Measurements from ENCODE around the gene APOLD1.
A peak's percentile ranks its signal among the peaks of the same experiment; 100 is the strongest.
"Not testable (repeated sequence)": the region's sequence is repeated elsewhere in the genome, so short reads cannot be mapped to it uniquely, and the experiment has no call there.

The APOLD1 gene, protein sequence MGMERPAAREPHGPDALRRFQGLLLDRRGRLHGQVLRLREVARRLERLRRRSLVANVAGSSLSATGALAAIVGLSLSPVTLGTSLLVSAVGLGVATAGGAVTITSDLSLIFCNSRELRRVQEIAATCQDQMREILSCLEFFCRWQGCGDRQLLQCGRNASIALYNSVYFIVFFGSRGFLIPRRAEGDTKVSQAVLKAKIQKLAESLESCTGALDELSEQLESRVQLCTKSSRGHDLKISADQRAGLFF

DNA sequence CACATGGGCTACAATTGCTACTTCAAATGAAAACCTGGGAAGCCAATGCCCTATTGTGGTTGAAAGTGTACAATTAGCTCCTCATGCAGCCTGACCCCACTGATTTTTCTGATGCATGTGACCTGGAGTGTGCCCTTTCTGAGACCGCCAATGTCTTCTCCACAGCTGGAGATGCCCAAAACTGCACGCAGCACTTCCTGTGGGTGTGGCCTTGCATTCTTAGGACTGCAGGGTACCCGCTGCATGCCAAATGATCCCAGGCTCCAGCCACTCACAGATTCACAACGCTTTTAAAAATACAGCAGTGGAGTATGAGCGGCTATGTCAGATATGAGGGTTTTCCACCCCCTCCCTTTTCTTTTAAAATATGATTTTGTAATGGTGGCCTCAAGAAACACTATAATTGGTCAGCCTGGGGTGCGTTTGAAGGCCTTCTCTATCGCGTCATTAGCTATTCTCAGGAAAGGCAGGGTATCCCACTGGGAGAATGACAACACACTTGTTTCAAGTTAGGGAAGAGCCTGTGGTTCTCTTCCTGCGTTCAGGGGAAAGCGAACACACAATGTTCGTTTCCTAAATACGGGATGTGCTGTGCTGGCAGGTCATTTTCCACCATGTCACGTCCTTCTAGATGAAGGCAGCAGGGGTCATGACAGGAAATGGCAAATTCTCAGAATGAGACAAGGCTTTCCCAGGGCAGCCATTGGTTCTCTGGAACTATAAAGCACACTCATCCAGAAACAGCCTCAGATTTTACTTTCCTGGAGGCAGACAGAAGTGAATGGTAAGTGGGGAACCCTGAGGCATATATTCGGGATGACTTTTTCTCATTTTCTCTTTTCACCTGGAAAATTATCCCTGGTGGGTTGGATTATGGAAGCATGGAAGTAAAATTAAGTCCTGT lies at the start of gene APOLD1:
Gene APOLD1, plus strand, starts transcription at position 749 of the 904 bp plus-strand sequence. Its CDS starts 33 bp downstream, at position 782.
- DNase-seq (ENCODE audit: low spot score): peak; percentile 92

DNA sequence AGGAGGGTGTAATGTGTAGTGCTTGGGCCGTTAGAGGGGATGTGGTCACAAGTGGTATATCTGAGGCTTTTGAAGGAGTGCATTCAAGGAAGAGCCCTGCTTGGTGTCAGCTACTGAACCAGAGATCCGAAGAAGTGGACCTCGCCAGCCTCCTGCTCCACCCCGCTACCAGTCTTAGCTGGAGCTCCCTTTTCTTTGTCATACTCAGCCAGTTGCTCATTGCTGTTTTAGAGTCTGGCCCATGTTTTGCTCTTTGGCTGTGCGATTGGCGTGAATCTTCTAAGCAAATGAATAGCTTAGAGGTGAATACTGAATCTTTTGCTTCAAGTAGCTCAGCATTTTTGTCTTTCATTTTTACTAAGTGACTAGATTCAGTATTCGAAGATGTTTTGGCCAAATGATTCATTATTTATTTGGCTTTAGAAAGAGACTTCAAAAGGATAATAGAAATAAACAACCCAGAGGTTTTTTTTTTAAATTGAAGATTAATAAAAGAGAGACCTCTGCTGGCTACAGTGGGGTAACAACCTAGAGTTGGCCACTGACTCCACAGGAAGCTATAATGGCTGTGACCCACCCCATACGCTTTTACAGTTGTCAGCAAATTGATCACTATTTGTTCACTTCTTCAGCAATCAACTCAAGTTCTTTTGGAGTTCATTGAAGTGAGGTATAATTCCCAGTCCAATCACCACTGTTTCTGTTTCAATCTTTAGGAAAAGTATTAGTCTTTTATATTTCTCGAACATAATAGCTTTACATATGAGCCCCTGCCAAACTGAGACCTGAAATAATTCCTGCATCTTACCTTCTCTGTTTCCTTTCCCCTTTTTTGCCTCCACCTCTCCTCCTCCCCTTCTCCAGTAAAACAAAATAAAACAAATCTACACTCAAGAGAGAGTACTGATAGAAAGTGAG lies 48.4 kb upstream of the APOLD1 start:
- peak; percentile 57 for DNase-seq (ENCODE audit: low spot score)

DNA sequence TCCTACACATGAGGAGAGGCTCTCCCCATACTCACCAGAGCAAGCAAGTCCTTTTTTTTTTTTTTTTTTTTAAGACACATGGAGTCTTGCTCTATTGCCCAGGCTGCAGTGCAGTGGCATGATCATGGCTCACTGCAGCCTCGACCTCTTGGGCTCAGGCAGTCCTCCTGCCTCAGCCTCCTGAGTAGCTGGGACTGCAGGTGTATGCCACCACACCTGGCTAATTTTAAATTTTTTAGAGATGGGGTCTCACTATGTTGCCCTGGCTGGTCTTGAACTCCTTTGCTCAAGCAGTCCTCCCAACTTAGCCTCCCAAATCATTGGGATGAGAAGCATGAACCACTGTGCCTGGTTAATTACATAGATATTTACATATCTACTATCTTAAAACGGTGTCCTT lies 47.3 kb upstream of the APOLD1 start:
- DNase-seq (ENCODE audit: low spot score): not testable (repeated sequence)

DNA sequence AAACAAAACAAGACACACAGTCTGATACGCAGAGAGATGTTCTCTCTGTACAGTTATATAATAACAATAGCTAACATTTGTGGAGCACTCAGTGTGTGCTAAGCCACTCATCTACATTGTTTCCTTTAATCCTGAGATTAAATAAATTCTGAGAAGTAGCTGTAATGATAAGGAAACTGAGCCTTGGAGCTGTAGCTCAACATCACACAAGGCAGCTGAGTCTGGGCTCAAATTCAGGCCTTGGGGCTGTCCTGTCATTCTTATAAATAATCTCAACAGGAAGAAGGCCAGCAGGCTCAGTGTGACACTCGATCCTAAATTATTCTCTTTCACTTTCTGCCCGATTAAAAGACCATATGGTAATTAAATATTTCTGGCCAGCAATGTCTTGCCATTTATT lies 43.8 kb upstream of the APOLD1 start:
- no peak for DNase-seq (ENCODE audit: low spot score)

DNA sequence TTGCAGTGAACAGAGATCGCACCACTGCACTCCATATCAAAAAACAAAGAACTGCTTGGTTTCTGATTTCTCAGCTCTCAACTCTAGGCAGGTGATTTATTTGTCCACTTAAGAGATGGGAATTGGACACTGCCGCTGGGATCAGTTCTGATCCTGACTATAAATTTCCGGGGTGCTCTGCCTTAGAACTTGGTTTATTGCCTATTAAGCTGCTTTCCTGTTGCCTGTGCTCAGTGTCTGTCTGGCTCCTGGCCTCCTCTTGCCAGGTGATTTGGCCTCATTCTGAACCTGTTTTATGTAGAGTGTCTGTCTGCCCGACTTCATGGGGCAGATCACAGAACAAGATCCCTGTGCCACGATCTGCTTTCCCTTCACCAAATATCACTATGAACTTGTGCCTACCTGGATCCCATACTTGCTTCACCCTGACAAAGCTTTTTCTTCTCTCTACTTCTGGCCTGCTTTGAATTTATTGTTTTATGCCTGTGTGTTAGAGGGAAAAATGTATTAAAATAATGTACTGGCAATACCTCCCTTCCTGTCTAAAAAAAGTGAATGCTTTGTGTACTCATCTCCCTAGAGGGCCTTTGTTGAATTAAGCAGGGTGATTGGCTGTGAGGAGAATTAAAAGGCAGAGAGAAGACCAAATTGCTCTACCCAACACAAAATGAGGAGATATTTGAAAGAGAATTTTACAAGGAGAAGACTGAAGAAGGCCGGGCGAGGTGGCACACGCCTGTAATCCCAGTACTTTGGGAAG lies 40.7 kb upstream of the APOLD1 start:
- no peak for DNase-seq (ENCODE audit: low spot score)

DNA sequence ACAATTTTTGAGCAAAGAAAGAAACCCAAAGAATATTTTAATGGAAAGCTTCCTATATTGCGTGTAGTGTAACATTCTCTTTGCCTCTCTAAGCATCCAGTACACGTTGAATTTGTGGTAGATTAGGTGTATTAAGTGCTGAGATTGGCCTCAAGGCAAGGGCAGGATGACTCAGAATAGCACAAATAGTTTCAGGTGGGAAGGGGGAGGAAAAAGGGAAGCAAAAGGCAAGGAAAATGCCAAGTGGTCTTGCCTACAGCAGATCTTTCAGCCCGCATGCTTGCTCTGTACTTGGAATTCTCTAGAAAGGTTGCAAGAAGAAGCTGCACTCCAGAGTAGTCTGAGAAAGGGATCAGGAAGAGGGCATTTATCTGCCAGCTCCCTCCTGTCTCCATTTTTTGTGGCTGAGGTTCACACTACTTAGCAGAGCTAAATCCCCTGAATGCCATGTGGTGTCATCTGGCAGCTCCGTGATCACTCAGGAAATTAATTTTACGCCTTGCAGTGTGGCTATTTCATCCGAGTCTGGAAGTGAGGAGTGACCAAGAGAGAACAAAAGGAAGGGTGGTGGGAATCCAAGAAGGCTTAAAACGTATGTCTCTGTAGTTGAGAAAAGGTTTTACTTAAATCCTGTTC lies 39.8 kb upstream of the APOLD1 start:
- no peak for DNase-seq (ENCODE audit: low spot score)

DNA sequence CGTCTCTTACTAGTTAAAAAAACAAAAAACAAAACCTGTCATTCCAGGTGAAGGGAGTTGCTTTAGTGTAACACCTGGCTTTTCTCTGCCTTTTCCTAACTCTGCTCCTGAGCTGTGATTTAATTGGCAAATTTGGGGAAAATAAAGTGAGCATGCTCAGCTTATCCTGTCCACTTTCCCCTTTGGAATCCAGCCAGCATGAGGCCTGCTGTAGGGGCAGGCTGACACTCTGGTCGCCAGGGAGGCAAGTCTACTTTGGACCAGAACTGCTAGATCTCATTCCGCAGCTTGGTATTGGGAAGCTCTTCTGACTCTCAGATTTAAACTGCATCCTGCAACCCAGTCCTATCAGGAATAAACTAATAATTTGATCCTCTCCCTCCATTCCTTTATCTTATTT lies 38.2 kb upstream of the APOLD1 start:
- no peak for DNase-seq (ENCODE audit: low spot score)

DNA sequence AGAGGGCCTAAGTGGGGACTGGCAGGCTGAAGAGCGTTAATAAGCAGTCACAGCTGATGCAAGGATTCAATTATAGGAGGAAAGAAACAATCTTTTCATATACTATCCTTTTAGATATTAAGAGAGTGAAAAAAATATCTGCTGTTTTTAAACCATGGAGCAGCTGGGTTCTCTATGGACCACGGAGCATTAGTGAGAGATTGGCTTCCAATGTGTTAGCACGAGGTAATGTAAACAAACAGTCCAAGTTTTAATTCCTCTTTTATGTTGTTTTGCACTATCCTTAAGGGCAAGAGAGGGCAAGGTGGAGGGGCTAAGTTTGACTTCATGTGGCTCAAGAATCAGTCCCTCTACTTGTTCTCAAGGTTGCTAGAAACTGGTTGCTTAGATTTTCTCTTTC lies 37.4 kb upstream of the APOLD1 start:
- DNase-seq (ENCODE audit: low spot score): no peak

DNA sequence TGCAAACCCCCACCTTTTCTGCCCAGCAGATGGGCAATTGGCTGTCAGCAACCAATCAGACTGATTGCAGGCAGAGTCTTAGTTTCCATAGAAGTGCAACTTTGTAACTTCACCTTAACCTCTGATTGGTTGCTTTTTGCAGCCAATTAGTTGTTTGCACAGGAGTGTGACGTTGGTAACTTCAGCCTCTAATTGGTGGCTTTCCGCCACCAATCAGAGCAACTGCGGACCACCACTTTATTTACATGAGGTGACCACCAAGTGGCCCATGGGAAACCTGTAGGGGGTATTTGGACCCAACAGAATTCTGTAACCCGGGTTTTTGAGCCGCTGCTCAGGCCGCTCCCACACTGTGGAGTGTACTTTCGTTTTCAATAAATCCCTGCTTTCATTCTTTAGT lies 36.0 kb upstream of the APOLD1 start:
- no peak for DNase-seq (ENCODE audit: low spot score)

DNA sequence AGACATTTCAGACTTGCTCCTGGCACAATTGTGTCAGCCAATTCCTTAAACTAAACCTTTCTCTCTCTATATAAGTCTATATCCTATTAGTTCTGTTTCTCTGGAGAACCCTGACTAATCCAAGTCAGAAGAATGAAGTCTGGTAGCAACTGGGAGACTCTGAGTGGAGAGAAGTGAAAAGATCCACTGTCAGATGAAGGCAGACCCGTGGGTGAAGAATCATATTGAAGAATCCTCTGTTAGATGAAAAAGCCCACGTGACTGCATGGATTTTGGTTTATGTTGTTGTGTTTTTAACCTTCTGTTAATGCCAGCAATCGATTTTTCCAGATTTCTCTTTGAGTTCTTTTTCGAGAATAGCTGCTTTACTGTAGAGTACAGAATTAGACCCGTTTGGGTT lies 29.5 kb upstream of the APOLD1 start:
- no peak for DNase-seq (ENCODE audit: low spot score)

DNA sequence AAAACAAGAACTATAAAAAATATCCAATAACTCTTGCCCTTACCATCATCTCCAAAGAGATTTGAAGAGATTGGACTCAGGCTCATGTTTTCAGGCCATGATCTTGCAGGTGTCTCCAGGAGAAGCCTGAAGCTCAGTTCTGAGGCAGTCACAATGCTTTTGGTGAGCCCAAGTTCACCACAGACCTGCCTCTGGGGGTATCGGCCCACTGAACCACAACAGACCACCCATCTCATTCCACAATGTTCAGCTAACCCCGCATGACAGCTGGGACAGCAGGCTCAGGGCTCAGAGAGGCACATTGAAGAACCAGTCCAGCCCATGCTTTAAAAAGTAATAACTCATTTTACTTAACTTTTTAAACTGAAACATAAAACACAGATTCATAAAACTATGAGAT lies 28.3 kb upstream of the APOLD1 start:
- no peak for DNase-seq (ENCODE audit: low spot score)

DNA sequence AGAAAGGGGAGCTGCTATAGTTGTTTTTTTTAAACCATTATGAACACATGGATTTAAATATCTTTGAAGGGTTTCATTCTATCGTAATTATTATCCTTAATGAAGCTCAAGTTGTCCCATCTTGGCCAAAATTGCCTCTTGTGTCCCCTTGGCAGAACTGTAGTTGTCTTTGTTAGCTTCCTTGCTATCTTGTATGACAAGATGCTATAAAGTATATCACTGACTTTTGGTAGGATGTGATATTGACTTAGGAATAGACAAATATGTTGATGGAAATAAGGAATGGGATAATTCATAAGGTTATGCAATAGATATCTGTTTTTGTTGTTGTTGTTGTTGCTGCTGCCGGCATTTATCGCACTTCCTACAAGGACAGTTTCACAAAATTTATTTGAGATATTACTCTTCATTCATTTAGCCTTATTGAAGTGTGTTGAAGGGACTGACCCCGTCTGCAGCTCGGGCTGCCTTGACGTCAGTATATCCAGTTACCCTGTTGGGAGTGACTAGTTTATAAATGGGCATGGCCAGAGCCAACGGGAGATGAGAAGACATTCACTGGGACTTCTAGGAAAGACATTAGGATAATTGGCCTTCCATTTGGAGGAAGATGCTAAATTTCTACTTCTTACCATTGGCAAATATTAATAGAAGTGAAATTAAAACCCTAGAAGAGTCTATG lies 26.1 kb upstream of the APOLD1 start:
- no peak for DNase-seq (ENCODE audit: low spot score)

DNA sequence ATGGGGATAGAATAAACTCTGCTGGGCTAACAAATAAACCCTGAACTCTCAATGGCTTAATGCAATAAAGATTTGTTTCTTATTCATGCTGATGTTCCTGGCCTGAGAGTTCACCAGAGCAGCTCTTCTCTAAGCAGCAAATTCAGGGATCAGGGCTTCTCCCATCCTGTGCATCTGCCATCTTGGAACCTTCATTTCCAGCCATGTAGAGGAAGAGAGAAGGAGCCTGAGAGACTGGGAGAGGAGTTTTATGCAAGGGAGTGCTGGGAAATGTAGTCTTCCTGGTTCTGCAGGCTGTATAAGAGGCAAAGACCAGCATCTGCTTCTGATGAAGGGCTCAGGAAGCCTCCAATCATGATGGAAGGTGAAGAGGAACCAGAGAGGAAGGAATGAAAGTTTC lies 20.6 kb upstream of the APOLD1 start:
- no peak for DNase-seq (ENCODE audit: low spot score)

DNA sequence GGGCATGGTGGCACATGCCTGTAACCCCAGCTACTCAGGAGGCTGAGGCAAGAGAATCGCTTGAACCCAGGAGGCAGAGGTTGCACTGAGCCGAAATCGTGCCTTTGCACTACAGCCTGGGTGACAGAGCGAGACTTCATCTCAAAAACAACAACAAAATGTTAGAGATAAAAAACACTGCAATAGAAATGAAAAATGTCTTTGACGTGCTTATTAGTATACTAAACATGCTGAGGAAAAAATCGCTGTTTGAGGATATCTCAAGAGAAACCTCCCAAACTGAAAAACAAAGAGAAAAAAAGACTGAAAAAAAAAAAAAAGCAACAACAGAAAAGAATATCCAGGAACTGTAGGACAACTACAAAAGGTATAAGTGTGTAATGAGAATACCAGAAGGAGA lies 15.2 kb upstream of the APOLD1 start:
- no peak for DNase-seq (ENCODE audit: low spot score)

DNA sequence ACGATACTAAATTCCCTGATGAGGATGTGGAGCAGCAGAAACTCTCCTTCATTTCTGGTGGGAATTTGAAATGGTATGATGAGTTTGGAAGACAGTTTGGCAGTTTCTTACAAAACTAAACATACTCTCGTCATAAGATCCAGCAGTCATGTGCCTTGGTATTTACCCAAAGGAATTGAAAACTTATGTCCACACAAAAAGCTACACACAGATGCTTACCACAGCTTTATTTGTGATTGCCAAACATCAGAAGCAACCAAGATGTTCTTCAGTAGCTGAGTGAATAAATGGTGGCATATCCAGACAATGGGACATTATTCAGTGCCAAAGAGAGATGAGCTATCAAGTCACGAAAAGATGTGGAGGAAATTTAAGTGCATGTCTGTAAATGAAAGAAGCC lies 10.7 kb upstream of the APOLD1 start:
- DNase-seq (ENCODE audit: low spot score): no peak

DNA sequence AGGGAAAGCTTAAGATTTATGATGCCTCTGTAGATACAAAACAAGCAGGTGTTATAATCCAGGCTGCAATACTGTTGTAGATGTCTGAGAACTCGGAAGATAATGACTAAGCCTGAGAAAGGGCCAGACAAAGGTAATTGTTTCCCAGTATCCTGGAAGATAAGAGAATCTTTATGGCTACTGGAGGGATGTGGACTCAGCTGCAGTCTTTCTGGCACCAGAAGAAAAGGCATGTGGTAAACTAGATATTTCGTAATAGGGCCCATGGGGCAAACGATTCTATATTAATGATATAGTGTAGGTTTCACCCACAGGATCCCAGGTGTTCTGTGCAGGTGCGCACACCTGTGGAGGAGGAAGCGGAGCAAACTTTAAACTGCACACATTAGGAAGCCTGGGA lies 9.2 kb upstream of the APOLD1 start:
- DNase-seq (ENCODE audit: low spot score): peak; percentile 24

DNA sequence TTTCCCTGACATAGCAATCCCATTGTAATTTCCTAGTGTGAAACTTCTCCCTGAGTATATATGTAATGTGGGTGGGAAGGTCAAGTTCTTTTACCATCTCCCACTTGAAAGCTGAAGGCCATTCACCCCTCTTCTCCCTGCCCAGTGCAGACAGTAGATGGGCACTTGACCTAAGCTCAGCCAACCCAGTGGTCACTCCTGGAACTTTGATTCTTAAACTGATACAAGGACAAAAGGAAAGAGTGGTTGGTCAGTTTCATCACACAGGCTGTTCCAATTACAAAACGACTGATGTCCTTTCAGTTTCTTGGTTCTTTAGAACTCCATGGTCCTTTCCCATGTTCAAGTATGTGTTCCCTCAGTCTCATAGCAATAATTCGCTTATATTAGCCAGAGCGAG lies 8.4 kb upstream of the APOLD1 start:
- no peak for DNase-seq (ENCODE audit: low spot score)

DNA sequence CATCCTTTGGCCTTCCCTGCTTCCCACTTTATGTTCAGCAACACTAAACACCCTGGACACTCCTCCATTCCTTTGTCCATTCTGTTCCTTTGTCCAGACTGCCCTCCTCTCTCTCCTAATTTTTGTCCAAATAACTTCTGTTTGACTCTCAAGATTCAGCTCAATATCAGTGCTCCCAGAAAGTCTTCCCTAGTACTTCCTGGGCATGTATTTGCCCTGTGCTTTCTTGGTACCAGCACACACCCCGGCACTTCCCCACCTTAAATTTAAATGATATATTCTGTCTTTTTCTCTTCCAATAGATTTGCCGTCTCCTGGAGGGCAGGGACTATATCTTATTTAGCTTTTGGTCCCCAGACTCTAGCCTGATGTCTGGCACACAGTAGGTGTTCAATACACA lies 6.5 kb upstream of the APOLD1 start:
- DNase-seq (ENCODE audit: low spot score): no peak

DNA sequence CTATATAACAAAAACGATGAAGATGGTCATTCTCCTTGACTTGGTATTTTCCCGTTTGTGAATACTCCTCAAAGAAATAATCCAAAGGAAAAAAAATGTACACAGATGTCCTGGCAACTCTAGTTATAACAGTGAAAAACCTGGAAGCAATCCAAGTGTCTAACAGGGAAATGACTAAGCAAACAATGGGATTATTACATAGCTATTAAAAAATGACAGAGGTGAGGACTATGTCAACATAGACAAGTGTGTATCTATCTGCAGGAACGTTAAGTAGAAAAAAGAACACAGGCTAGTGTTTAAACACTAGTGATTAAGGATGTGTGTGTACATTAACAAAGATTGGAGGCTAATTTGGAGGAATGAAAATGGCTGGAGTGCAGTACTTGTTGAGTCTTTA lies 5.9 kb upstream of the APOLD1 start:
- DNase-seq (ENCODE audit: low spot score): peak; percentile 95

DNA sequence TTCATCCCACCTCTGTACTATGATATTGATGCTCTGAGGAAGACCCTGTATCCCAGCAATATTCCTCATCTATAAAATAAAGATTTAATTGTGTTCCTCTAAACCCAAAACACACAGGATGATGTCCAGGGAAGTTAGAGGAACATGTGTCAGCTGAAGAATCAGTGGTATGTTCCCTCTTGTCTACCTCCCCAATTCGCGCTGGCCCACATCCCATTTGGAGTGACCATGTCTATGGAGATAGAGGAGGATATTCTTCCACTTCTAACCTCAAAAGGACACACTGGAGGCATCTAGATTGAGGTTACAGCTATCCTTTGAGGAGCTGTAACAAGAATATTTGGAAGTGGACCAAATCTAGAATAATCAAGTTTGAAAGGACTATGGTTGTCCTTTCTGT lies 1.3 kb upstream of the APOLD1 start:
- DNase-seq (ENCODE audit: low spot score): peak; percentile 7

DNA sequence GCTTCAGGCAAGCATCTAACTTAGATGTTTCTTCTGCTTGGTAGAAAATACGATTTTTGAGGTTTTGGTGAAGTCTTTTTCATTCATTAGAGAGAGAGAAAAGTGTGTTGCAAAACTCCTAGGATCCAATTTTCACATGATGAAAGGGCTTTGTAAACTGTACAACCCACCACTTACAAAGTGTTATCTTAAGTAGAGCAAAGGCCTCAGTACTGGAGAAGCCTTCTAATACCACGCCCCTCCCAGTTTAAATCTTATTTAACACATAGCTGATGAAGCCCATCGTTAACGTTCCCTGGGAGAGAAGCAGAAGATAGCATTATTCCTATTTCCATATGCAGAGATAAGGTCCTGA lies 869 bp downstream of the APOLD1 start:
- DNase-seq (ENCODE audit: low spot score): no peak
